Bronchial epithelial cell (primary cell): Measurements from ENCODE around the gene VRK3. TPM values are rescaled to one million over a fixed set of nuclear protein-coding genes. Genes with fewer than 3 reads are reported as not detected.

Experiments
- DNase-seq: peaks from one replicate; pipeline ENCODE4 v3.0.0-alpha.2; 2010; ENCODE audit warnings: low read depth
- FAIRE-seq: peaks from 2 replicates; lab custom pipeline; 2011; peaks lifted over from hg19 to GRCh38; lab: Jason Lieb, UNC
- H3K27me3 ChIP-seq: 2 replicates; pipeline ENCODE4 v1.5.1; 2011; ENCODE audit warnings: low read length; ENCODE audit not compliant: control insufficient read depth, insufficient read depth
- H3K36me3 ChIP-seq: 2 replicates; pipeline ENCODE4 v1.5.1; 2011; ENCODE audit warnings: low read length; ENCODE audit not compliant: control insufficient read depth, insufficient read depth
- H3K4me3 ChIP-seq: 2 replicates; pipeline ENCODE4 v1.5.1; 2011; ENCODE audit warnings: mild to moderate bottlenecking, low read depth, low read length, control low read depth
- total RNA-seq: library from RNA; depleted of rRNA; stranded (reverse); fragments of >200 nt; gene quantifications from 2 replicates; pipeline ENCODE4 v1.2.1, GENCODE V29; 2014
- TF ChIP-seq, protein P1 (sequence below): IDR thresholded peaks from 2 replicates; pipeline ENCODE4 v1.5.1; 2011; ENCODE audit warnings: mild to moderate bottlenecking, moderate library complexity, low read length, control low read depth, inconsistent platforms; ENCODE audit not compliant: insufficient read depth, severe bottlenecking

Gene VRK3
- total RNA-seq, 1 donor from 2014 or later = 14.5 TPM

DNA sequence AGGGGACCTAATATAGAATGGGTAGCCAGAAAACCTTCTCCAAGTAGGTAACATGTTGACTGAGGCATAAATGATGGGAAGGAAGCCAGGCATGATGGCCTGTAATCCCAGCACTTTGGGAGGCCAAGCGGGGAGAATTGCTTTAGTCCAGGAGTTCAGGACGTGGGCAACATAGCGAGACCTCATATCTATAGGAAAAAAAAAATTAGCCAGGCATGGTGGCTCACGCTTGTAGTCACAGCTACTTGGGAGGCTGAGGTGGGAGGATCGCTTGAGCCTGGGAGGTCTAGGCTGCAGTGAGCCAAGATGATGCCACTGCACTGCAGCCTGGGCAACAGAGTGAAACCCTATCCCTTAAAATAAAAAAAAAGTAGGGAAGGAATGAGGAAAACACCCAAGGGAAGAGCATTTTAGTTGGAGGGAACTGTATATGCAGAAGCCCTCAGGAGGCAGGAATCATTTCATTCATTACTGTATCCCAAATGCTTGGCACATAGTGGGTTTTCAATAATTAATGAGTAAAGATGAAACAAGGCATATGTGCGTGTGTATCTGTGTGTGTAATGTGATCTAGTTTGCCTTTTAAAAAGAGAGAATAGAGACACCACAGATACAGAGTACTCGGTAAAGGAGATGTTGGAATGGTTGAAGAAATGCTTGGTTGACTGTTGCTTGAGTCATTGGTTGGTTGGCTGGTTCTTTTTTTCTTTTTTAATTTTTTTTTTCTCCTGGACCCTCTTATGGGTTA, 93.7 kb downstream of the VRK3 start:
- TF ChIP-seq, protein P1, sequence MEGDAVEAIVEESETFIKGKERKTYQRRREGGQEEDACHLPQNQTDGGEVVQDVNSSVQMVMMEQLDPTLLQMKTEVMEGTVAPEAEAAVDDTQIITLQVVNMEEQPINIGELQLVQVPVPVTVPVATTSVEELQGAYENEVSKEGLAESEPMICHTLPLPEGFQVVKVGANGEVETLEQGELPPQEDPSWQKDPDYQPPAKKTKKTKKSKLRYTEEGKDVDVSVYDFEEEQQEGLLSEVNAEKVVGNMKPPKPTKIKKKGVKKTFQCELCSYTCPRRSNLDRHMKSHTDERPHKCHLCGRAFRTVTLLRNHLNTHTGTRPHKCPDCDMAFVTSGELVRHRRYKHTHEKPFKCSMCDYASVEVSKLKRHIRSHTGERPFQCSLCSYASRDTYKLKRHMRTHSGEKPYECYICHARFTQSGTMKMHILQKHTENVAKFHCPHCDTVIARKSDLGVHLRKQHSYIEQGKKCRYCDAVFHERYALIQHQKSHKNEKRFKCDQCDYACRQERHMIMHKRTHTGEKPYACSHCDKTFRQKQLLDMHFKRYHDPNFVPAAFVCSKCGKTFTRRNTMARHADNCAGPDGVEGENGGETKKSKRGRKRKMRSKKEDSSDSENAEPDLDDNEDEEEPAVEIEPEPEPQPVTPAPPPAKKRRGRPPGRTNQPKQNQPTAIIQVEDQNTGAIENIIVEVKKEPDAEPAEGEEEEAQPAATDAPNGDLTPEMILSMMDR = no peak
- no peak overlapping the region for H3K4me3 ChIP-seq
- no peaks in the 10 kb centered on the region for H3K27me3 ChIP-seq
- peaks cover 9% of the 10 kb centered on the region for H3K36me3 ChIP-seq
- DNase-seq (no peak), FAIRE-seq (no peak)

DNA sequence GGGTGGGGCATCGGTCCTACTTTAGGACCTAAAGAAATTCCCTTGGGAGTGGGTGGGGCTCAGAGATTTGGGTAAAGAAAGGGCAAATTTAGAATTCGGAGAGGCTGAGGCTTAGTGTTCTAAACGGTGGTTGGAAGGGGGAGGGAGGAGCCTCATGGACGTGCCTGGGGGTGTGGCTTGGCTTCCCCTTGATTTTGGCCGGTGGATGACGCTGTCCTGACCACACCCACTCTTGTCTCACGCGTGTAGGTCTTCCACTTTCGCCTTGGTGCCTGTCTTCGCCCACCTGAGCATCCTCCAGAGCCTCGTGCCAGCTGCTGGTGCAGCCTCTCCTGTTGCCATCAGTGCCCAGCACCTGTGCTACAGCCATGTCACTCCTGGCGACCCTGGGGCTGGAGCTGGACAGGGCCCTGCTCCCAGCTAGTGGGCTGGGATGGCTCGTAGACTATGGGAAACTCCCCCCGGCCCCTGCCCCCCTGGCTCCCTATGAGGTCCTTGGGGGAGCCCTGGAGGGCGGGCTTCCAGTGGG, 94.6 kb downstream of the VRK3 start:
- FAIRE-seq (no peak), DNase-seq (no peak)
- Histone ChIP-seq H3K27me3 (no peaks in the 10 kb centered on the region), H3K4me3 (no peak overlapping the region), H3K36me3 (peaks cover 10% of the 10 kb centered on the region)
- TF ChIP-seq, protein P1 = no peak

DNA sequence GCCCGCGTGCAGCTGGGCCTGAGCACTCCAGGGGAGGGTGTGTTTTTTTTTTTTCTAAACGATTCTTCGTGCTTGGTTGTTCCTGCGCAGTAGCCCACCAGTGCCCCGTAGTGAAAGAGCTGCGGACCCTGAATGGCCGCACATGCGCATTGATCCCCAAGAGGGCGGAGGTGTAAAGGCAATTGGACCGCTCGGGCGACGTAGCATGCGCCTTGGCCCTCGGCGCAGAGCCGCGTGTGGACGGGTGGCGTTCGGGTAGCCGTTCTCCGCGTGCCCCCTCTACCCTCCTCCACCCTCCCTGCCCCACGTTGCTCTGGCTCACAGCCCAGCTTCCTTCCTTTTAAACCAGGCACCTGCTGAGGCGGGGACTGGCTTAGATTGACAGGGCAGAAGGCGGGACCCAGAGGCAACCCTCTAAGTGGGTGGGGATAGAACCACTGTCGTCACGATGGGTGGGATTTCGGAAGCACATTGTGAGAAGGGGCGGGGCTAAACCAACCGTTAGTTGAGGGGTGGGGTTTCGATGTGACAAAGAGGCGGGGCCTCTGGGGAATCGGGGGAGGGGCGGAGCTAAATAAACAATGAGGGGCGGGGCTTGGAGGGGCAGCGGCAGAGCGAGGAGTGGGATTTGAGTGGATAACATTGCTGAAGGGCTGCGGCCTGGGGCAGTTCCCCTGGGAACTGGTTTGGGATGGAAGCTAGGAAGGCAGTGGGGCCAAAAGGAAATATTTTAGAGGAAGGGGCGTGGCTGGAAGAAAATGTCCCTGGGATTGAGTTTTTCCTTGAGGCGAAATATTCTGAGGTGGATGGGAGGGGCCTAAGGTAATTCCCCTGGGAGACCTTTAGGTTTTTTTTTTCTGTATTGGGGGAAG, 95.3 kb downstream of the VRK3 start:
- TF ChIP-seq, protein P1 = no peak
- peak overlapping the region; percentile 79 for H3K4me3 ChIP-seq
- FAIRE-seq = no peak
- H3K27me3 ChIP-seq = no peaks in the 10 kb centered on the region
- DNase-seq = peak; percentile 90
- peaks cover 10% of the 10 kb centered on the region for H3K36me3 ChIP-seq

DNA sequence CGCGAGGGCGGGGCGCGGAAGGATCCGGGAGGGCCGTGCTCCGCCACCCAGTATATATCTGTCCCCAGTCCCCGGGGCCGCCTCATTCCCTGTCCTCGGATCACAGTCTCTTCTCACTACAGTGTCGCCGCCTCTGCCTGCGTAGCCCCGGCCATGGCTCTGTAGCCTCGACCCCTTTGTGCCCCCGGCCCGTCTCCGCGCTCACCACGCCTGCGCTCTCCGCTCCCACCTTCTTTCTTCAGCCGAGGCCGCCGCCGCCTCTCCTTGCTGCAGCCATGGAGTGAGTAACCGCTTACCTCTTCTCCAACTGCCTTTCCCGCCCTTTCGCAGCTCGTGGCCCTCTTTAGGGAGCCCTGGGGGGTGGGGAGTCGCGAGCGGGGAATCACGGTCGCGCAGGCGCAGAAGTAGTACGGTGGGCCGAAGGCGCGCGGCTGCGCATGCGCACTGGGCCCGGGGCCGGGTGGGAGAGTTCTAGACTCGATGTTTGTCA, 96.0 kb downstream of the VRK3 start, which contains the start of the genes ATF5 and NUP62:
TSS of gene ATF5 (plus strand) at position 85 of the 490 bp plus-strand sequence. CDS start 1,646 bp downstream, outside the sequence.
TSS of gene NUP62 (minus strand) at position 384 of the 490 bp plus-strand sequence. CDS start 19,697 bp downstream, outside the sequence.
- DNase-seq = peak; percentile 56
- peaks cover 10% of the 10 kb centered on the region for H3K36me3 ChIP-seq
- peak within 1 kb of the TSS; percentile 79 for H3K4me3 ChIP-seq

More for the DNA sequence above, 96.0 kb downstream of the VRK3 start, which contains the start of the genes ATF5 and NUP62:
- no peaks in the 10 kb centered on the region for H3K27me3 ChIP-seq
- FAIRE-seq = no peak
- TF ChIP-seq, protein P1 = no peak
